NOMO-1 treated with DMSO at 0.1 percent for 48 hours (cell line): ENCODE data around the gene ATP11A.

Source experiments
- DNase-seq: peaks from one replicate; lab custom pipeline; 2025; ENCODE audit not compliant: unreplicated experiment; lab: John Stamatoyannopoulos, UW

The ATP11A gene

DNA sequence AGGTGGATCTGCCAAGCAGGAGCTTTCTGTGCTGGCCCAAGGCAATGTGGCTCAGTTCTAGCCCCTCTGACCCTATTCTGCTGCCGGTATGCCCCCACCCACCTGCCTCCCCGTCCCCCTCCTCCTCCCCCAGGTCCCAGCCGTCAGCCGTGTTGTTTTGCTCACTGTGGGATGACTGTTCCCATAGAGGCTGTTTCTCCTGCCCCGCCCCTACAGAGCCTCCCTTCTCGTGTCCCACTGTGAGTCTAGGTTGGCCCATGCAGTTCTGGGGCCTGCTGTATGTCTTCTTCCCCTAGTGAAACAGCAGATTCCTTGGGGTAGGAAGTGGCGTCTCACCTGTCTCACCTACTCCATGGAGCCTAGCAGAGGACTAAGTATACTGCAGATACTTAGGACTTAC, 48.8 kb downstream of the ATP11A start:
- DNase-seq, result no peak

DNA sequence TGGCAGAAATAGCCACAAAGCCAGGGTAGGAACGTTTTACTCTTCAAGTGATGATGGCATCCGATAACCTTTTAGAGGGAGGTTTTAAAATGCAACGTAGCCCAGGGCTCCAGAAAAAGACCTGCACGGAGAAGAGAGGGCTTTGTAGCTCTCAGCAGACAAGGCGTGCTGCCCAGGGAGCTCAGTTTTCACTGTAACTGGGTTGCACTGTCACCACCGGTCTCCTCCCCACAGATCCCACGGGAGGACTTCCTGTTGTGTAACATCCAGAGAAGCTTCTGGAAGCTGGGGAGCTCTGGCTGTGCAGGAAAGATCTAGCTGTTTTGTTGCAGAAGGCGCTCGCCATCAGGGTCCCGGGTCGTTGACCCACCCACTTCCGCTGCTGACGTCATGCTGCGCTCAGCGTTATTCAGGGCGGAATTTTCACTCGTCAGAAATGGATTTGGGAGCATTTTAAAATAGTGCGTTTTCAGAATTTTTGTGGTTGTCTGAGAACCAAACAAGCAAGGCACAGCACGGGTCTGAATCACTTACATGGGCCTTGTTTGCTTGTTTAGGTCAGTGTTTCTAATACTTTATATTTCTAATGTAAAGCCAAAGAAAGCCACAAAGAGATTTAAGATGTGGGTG, 50.8 kb downstream of the ATP11A start:
- DNase-seq, result no peak

DNA sequence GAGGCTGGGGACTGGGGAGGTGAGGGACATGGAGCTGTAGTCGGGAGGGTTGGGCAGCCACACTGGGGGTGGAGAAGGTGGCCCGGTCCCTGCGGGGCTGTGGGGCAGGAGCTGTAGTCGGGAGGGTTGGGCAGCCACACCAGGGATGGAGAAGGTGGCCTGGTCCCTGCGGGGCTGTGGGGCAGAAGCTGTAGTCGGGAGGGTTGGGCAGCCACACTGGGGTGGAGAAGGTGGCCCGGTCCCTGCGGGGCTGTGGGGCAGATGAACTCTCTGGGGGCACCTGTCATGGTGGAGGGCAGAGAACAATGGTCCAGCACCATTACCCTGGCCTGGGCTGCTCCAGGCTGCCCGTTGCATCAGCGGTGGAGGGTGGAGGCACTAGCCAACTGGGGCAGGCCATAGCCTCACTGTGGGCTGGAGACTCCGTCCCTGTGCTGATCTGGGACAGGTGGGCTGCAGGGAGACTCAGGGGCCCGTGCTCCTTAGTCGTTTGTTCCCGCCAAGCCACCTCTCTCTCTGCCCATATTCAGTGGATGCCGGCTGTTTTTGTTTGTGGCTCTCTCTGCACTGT, 51.4 kb downstream of the ATP11A start:
- DNase-seq, result no peak

DNA sequence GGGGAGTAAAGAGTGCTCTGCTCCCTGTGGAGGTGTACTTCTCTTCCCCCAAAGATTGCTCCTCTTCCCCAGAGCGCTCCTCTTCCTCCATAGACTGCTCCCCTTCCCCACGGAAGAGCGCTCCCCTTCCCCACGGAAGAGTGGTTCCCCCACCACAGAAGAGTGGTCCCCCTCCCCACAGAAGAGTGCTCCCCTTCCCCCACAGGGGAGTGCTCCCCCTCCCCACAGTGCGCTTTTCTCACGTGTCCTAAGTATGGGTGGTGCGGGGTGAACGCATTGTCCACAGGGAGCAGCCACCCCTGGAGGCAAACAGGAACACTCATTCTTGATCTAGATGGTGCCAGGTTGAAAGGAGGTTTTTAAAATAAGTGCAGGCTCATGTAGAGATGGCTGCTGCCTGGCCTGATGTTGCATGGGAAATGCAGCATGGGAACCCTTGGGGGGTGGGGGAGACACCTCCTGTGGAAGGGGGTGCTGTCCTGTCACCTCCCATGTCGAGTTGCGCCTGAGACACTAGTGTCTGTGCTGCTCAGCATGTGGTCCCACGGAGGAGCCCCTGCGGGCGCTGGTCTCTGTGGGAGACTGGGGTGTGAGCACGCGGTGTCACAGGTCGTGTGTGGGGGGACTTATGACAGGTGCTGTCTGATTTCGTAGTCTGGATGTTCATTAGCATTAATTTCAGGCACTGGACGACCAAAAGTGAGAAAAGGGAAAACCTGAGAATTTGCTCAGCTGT, 52.2 kb downstream of the ATP11A start:
- no peak for DNase-seq

DNA sequence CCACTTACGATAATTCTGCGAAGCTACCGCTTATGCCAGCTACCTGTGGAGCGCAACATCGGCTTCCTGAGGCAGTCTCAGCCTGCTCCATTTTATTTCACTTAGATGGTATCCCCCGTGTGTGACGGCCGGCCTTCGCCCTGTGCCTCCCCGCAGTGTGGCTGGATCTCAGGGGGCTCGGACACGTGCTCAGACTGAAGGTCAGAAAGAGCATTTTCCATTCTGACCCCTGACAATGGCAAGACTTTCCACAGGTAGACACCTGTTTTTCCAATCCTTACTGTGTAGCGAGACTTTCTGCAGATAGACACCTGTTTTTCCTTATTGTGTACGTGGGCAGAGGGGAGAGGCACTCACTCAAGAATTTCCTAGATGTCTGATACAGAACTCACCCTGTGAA, 52.7 kb downstream of the ATP11A start:
- DNase-seq, result no peak

DNA sequence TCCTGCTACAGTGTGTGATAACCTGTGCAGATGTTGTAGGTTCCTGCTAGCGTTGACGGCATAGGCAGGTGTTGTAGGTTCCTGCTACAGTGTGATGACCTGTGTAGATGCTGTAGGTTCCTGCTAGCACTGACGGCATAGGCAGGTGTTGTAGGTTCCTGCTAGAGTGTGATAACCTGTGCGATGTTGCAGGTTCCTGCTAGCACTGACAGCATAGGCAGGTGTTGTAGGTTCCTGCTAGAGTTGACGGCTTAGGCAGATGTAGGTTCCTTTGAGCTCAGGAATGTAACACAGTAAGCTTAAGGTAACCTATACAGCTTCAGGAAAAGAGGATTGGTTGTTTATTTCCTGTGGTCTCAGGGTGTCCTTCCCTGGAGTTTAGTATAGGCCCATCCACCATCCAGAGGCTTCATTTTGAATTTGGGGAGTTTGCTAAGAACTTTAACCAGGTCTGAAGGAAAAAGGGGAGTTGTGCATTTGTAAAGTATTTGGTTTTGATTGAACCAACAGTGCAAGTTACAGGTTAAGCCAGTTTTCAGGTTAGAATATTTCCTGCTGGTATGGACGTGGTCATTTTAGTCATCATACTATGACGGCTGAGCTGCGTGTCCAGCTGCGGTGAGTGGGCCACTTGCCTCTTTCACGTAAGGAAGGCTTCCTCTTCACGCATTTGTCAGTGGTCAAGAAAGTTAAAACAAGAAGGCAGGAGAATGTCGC, 53.8 kb downstream of the ATP11A start:
- no peak for DNase-seq

DNA sequence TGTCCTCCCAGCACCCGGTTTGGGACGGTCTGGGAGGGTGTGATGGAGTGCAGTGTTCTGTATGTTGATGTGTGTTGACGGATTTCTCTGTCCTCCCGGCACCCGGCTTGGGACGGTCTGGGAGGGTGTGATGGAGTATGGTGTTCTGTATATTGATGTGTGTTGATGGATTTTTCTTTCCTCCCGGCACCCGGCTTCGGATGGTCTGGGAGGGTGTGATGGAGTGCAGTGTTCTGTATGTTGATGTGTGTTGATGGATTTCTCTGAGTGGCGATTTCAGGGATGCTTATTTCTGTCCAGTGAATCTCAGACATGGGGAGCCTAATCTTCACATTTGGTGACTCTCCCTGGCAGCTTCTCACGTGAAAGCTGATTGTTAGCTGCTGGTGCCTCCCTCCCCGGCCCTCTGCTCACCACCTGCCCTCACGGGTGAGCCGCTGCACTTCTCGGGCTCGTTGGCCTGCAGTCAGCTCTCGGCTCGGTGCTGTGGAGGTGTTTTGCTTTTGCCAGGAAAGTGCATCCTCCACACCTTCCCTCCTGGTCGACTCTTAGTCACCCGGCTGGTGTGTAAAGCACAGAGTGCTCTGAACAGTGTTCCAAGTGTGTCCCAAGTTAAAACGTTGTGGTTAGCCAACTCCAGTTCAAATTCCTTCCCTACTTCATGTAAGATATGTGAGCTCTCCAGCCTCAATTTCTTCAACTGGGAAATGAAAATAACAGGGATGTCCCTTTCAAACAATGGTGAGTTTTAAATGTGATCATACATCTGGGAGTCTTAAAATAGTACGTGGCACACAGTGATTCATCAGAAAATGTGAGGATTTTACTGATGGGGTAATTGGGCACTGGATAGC, 54.6 kb downstream of the ATP11A start:
- DNase-seq, result no peak

DNA sequence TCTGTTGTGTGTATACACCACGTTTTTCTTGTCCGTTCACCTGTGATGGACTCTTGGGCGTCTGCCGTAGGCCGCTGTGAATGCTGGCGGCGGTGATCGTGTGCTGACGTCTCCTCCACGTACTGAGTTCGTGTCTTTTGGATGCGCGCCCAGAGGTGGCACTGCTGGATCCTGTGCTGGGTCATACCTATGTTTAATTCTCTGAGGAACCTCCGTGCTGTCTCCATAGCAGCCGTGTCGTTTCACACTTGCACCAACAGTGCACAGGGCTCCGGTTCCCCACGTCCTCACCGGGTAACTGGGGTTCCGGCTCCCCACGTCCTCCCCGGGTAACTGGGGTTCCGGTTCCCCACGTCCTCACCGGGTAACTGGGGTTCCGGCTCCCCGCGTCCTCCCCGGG, 56.2 kb downstream of the ATP11A start:
- no peak for DNase-seq

DNA sequence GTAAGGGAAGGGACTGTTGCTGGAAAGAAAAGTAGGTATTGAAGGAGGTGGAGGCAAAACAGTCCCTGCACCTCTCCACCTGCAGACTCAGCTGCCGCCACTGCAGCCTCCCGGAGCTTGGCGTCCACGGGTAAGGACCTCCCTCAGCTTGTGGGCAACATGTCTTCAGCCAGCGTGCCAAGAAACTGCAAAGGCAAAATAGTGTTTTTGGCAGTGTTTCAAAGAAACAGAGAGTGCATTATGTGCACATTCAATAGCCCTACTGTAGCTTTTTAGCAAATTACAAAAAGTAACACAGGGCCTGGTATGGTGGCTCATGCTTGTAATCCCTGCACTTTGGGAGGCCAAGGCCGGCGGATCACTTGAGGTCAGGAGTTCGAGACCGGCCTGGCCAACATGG, 57.4 kb downstream of the ATP11A start:
- DNase-seq, result no peak

DNA sequence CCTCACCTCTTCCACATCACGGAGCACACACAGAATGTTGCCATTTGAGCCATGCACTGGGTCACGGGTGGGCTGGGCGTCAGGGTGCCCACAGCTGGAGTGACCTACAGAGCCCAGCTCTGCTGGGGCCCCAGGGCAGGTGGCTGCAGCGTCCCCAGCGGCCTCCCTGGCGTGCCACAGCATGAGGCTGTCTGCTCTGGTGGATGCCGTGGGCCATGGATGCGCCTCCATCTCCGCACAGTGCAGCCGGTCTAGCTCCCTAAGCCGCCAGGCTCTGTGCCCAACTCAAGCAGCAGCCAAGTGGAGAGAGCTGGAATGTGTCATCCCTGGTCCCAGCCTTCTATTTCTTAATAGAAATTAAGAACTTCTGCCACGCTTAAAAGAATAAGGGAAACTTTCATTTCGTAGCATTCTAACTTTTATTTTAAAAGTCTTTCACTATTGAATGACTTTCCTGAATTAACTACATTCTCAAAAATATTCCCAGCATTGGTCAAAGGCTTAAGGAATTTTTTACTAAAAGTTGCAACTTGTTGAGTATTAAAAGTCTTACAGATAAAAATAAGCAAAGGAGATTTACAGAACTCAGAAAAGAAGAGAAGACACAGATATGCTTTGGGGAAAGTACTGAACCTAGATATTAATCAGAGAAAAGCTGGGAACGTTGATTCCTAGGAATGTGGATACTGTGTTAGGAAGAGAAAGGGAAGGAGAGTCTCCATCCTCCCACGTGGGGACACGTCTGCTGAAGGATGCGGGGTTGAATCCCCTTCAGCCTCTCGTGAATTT, 59.3 kb downstream of the ATP11A start:
- no peak for DNase-seq

DNA sequence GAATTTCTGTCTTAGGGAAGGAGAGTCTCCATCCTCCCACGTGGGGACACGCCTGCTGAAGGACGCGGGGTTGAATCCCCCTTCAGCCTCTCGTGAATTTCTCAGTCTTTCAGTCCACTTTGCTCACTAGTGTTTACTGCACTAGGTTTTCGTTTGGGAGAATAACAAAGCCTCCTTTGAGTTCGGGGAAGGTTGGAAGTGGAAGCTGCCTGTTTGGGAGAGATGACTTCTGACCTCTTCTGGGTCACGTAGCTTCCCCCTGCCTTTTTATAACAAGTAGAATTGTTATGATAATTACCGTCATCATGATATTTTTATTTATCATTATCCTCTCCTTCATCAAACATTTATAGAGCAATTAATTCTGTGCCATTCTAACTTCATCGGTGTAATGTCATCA, 60.7 kb downstream of the ATP11A start:
- no peak for DNase-seq

DNA sequence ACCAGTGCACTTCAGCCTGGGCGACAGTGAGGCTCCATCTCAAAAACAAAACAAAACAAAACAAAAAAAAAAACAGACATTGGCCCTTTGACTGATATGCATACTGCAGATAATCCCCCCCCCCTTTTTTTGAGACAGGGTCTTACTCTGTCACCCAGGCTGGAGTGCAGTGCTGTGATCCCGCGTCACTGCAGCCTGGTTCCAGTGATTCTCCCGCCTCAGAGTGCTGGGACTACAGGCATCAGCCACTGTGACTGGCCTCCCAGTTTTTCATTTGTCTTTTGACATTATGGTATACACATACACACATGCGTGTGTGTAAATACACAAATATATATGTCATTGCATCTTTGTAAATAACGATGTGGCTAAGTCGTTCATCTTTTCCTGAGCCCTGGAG, 61.8 kb downstream of the ATP11A start:
- DNase-seq, result no peak

DNA sequence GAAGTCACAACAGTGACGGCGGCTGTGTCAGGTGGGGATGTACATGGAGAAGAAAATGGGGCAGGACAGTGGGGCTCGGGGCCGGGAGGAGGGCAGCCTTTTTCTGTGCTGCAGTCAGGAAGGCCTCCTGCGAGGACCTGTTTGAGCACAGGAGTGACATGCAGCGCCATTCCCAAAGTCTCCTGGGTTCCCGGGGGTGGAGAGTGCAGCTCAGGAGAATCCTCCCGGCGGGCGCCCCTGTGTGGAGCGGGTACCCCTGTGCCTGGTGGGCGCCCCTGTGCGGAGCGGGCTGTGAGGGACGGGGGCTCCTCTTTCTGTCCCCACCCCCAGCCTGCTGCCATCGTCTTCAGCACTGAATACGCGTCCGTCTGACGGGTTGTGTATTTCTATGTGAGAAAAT, 62.4 kb downstream of the ATP11A start:
- no peak for DNase-seq

DNA sequence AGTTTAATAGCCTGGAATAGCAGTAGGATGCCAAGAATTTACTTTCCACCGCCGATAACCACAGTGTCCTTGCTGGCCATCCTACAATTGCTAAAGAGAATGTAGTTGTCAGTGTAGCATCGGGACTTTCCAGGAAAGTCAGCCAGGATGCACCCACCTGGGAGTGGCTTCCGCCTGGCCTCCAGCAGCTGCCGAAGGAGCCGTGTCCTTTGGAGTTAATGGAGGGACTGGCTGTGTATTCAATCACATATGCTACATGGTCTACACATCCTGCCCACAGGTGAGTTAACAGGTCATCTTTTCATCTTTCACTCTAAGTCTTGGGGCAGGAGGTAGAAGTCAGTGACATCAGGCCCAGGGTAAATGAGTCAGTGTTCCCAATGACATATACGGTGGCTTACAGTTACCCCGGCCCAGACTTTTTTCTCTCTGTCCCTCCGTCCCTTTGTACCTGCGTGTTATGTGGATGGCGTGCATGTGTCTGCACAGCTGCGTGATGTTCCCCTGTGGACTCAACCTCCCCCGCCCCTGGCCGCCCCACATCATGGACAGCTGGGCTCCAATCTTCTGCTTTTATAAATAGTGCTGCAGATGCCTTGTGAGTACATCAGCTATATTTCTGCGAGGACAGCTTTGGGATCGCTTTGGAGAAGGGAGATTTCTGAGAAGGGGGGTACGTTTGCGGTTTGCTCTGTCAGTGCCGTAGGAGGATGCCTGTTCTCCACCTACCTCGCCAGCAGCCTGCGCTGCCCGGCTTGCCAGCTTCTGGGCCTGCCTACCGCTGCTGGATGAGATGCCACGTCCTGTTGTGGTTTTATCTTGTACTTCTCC, 63.1 kb downstream of the ATP11A start:
- DNase-seq, result no peak

DNA sequence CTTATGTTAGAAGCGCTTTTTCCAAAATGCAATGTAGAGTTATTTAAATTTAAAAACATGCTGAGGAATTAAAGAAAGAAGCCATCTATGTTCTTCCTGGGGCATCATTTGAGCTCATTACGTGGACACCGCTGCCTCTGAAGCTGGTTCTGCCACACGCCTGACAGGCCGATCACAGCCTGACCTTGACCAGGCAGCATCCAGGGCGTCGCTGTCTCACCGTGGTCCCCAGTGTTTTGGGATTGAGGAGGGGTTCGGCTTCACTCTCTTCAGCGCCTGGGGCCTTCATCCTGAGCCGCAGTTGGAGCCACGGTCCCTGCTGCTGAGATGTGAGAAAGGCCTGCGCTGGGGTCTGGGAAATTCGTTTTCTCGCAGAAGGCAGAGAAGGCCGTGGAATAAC, 64.0 kb downstream of the ATP11A start:
- DNase-seq, result no peak

DNA sequence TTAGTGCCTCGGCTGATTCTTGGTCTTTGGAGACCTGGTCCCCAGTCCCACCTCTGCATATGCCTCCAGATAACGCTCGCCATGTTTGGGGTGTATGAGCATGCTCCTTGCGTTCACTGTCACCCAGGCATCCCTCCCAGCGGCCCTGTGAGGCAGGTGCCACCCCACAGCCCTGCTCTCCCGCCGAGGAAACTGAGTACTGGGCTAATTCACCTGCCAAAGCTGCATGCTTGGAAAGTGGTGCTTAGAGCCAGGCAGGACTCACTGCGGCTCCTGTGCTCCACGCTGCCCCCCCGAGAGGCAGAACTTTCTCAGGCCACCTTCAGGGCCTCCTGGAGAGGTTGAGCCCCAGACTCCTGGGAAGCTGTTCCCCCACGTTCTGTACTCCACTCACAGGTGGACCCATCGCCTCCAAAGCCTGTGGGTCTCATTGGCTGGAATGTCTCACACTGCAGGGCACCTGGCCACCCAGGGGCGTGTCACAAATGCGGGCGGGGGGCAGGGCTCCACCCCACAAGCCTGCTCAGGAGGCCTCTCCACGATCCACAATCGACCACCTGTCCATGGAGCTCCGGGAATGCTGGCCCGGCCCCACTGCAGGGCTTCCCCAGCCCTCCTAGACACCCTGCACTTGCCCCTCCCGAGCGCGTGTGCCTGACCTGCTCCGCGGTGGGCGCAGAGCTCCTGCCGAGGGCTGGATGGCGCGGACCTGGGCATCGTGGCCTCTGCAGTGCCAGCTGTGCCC, 64.6 kb downstream of the ATP11A start:
- DNase-seq, result no peak

DNA sequence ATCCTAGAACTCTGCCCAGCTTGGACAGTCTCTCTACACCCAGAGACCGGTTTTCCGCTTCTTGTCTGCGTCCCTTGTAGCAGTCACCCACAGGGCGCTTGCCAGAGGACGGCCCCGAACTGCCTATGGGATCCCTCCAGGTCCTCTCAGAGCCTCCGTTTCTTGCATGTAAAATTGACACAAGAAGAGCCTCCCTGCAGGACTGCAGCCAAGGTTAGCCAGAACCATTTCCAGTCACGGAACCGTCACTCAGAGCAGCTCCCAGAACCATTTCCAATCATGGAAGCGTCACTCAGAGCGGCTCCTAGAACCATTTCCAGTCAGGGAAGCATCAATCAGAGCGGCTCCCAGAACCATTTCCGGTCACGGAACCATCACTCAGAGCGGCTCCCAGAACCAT, 65.5 kb downstream of the ATP11A start:
- no peak for DNase-seq

DNA sequence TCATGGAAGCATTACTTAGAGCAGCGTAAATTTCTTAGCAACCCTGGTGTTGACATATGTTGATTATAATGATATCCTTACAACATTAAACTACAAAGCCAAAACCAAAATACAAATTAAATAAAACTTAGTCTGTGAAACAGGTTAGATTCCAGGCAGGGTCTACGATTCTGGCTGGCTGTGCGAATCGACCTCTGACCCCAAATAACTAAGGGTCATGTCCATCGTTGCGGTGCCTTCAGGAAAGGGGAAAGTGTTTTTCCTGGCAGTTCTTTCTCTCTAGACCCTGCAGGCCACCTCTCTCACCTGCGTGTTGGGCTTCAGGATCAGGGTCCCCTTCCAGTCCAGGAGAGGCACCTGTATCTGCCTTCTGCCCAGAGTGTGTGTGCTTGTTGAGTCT, 66.2 kb downstream of the ATP11A start:
- no peak for DNase-seq

DNA sequence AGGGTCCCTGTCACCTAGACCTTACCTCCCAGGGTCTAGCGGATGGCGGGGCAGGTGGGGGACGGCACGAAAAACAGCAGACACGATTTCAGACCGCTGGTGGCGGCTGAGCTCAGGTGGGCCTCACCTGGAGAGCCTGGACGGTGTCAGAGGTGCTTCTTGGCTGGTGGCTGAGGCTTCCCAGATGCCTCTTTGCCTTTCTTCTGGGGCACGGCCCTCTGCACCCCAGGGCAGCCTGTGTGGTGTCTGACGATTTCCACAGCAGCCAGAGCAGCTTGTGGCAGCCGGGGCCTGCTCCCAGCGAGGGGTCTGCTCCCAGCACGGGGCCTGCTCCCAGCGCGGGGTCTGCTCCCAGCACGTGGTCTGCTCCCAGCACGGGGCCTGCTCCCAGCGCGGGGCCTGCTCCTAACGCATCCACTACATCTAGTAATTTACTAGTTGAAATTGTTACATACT, 66.7 kb downstream of the ATP11A start:
- no peak for DNase-seq
